HG02885 (cell line): Measurements from ENCODE around the gene IVD.
A peak's percentile ranks its signal among the peaks of the same experiment; 100 is the strongest.

Experiments used
- ATAC-seq: cut with Tn5 transposase; IDR thresholded peaks from one replicate; pipeline ENCODE4 v1.9.1; 2021; ENCODE audit warnings: mild to moderate bottlenecking; ENCODE audit not compliant: unreplicated experiment, poor library complexity

IVD gene

DNA sequence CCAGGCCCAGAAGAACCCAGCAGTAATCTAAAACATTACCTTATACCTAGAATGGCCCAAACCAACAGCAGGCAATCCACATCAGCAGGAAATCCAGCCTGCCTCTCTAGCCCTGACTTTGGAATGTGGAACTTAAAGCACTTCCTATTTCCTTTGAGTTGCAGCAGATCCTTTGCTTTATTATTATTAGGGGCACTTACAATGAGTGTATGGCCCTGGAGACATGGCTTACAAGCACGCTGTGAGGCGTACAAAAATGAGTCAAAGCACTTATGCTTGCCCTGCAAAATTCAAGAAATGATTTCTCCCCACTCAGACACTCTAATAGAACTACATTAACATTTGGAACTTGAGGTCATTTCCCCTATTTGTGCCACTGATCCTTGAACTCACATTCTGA lies 32.6 kb upstream of the IVD start:
- no peak for ATAC-seq

- ATAC-seq: no peak
Measured at GRCh38 chr15:40377606-40378005, 28.0 kb upstream of the IVD start.

- no peak for ATAC-seq
Measured at GRCh38 chr15:40379374-40379773, 26.2 kb upstream of the IVD start.

- ATAC-seq: no peak
Measured at GRCh38 chr15:40379853-40380252, 25.7 kb upstream of the IVD start.

GRCh38 chr15:40380636-40381035 lies 25.0 kb upstream of the IVD start:
- ATAC-seq: no peak

DNA sequence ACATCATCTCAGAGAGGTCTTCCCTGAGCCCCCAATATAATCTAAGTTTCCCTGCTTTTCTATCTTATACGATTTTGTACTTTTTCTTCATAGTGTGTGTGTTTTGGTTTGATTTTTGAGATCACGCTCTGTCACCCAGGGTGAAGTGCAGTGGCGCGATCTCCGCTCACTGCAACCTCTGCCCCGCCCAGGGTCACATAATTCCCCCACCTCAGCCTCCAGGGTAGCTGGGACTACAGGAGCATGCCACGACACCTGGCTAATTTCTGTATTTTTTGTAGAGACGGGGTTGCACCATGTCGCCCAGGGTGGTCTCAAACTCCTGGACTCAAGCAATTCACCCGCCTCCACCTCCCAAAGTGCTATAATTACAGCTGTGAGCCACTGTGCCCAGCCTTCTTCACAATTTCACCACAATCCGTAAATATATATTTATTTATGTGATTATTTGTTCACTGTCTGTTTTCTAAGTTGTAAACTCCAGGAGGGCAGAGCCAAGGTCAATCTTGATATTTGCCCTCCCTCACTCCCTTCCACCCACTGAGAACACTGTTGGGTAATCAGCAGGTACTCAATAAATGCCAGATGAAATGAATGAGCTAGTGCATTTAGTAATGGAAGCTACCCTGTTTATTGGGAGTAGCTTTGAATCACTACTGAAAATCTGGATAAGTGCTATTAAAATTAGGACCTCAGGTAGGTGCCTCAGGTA lies 23.6 kb upstream of the IVD start:
- ATAC-seq: no peak

DNA sequence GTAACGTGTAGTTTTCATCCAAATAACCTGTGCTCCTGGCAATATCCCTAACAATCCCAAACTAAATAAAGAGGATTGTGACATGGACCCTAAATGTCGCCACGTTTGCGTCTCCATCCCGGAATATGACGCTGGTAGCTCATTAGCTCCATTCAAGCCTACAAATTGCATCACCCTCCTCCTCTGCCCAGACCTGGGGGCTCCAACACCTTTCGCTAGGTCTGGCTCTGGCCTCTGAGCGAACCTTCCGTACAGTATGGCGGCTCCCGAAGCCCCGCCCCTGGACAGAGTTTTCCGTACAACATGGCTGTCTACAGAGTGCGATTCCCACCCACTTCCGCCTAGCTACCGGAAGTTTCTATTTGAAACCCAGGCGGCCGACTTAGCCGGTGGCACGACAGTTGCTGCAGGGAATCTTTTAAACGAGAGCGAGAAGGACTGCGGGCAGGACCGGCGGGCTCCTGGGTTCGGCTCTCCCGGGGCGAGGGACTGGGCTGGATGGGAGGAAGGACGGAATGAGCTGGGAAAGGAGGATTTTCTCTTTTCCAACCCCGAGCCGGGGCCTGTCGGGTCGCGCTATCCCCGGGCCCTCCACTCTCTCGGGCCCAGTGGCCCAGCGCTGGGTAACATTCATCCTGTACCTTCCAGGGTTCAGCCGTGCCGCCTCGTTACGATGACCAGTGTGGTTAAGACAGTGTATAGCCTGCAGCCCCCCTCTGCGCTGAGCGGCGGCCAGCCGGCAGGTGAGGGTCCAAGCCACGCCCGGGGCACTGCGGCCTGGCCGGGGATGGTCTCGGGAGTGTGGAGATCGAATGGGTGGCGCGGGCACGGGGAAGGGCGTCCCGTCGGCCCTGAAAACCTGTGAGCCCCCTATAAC lies 22.8 kb upstream of the IVD start, which contains the start of gene KNSTRN:
TSS of gene KNSTRN (plus strand) at position 142 of the 877 bp plus-strand sequence. CDS start at position 257, 115 bp downstream.
- peak; percentile 96 for ATAC-seq

GRCh38 chr15:40386480-40386879 lies 19.1 kb upstream of the IVD start:
- no peak for ATAC-seq

GRCh38 chr15:40388941-40389823 lies 16.4 kb upstream of the IVD start:
- ATAC-seq: no peak

- no peak for ATAC-seq
Measured at GRCh38 chr15:40389824-40390595, 15.6 kb upstream of the IVD start.

DNA sequence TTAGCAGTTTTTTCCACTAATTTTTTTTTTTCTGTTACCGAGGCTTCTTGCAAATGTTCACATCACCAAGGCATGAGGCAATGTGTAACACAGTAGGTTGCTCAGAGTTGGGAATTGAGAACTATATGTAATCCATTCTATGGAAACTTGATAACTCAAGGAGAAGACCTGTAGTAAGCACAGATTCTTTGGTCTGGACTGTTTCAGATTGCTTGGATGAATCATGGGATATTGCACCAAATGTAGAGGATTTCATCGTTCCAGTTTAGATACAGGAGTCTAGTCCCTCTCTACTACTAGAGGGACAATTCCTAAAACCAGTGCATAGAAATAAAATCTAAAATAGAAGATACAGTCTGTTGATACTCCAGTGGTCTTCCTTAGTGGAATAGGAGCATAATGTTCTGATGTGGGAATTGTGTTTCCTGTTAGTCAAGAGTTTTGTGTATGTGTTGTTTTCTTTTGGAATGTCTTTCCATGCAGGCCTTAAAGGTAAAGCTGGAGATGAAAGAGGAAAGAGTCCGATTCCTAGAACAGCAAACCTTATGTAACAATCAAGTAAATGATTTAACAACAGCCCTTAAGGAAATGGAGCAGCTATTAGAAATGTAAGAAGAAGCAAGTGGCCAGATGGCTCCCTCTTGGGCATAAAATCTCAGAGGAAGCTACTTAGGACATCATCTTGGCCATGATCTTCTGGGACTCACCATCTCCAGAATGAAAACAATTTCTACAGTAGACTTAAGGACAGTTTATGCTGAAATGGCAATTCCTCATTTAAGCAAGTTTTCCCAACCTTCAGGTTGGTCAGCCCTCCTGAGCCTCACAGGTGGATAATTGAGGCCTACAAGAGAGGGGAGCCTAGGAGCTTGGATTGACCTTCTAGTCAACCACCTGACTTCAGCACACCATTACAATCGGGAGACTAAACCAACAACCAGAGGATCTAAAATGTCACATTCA lies 12.3 kb upstream of the IVD start:
- no peak for ATAC-seq

DNA sequence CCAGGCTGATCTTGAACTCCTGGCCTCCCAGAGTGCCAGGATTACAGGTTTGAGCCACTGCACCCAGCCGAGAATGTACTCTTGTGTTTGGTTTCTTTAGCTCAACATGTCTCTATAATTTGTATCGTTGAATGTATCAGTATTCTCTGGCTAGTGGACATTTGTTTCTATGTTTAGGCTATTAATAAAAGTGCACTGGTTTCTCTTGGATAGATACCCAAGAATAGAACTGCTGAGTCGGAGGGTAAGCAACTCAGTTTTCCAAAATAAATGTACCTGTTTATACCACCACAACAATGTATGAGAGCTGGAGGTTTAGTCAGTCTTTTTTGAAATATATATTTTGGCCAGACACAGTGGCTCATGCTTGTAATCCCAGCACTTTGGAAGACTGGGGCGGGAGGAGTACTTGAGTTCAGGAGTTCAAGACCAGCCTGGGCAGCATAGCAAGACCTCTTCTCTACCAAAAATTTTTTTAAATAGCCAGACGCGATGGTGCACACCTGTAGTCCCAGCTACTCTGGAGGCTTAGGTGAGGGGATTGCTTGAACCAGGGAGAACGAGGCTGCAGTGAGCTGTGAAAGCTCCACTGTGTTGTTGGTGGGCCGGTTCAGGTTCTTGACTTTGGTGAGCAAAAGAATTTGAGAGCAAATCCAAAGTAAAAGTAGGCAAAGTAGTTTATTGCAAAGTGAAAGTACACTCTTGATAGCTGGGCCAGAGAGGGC lies 7.7 kb upstream of the IVD start:
- peak; percentile 5 for ATAC-seq

- ATAC-seq: peak; percentile 69
Measured at GRCh38 chr15:40398413-40398873, 7.2 kb upstream of the IVD start.

- ATAC-seq: no peak
Measured at GRCh38 chr15:40399370-40399769, 6.2 kb upstream of the IVD start.

DNA sequence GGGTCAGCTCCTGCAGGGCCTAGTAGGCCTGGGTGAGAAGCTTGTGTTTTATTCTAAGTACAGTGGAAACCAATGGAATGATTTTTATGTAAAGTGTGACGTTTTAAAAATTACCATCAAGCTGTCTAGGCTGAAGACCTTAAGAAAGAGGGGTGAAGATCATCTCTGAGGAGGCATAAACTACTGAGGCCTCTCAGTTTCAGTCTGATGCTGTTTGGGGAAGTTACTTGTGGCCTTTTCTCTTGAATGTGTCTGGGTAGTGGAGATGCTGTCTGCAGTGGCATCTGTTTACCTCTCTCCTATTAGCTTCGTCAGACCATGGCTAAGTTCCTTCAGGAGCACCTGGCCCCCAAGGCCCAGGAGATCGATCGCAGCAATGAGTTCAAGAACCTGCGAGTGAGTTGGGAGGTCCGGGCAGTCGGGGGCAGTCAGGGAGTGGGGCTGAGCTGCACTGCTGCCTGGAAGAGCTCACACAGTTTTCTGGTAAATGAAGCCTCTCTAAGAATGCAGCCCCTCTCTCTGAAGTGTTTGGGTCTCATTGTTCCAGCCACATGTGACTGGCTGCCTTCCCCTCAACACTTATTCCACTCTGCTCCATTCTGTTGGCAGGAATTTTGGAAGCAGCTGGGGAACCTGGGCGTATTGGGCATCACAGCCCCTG lies 1.9 kb downstream of the IVD start:
- ATAC-seq: peak; percentile 74

DNA sequence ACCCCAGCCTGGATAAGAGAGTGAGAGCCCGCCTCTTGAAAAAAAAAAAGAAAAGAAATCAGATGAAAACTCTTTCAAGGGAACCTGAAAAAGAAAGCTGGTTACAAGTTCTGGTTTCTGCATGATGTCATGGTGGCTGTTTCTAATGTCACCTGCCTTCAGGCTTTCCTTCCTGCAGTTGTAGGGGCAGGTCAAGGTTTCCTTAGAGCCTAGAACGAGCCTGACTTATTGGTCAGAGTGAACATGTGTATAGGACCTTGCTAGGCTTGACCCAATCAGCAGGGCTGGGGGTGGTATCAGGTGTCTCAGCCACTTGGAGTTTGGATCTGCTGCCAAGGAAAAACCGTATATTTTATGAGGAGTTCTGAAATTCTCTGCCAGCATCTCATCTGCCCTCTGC lies 3.8 kb downstream of the IVD start:
- peak; percentile 27 for ATAC-seq

DNA sequence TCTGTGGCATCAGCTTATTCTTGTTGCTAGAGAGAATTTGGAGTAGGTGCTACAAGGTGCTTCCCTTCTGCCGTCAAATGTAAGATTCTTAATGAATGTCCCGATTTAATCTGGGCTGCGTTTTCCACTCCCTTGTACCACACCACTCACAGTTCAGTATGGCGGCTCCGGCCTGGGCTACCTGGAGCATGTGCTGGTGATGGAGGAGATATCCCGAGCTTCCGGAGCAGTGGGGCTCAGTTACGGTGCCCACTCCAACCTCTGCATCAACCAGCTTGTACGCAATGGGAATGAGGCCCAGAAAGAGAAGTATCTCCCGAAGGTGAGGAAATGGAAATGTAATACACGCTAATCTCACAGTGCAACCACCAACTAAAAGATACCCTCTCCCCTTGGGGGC lies 4.9 kb downstream of the IVD start:
- no peak for ATAC-seq
